IMR-90 (cell line): ENCODE results near the gene NIPBL. TPM values are rescaled to one million over a fixed set of nuclear protein-coding genes. Genes with fewer than 3 reads are reported as not detected.
A peak's percentile ranks its signal among the peaks of the same experiment; 100 is the strongest.

Source experiments
- ATAC-seq: fragments of 200-7000 bp; cut with Tn5 transposase; 2 replicates; pipeline ENCODE4 v1.9.1; 2020; ENCODE audit warnings: low read depth, mild to moderate bottlenecking, moderate library complexity
- BruUV-seq: library from RNA; stranded (reverse); fragments of 400-500 nt; replicated peaks from 2 replicates; lab custom pipeline; 2021; lab: Mats Ljungman, UMichigan
- CTCF ChIA-PET: fragments of 300-600 bp; formaldehyde crosslinking; extraction: SDS; loops from one replicate; lab custom pipeline; 2021; ENCODE audit warnings: antibody characterized with exemption; lab: Yijun Ruan, JAX
- POLR2A ChIA-PET: fragments of 300-600 bp; sonication (Branson Sonifier 250); formaldehyde crosslinking; loops from one replicate; lab custom pipeline; 2022; ENCODE audit warnings: antibody characterized with exemption; ENCODE audit not compliant: unreplicated experiment; lab: Charles Lee
- DNase-seq: peaks from one replicate; pipeline ENCODE4 v3.0.0; 2013
- H2AFZ ChIP-seq: replicated peaks from 2 replicates; pipeline ENCODE3; 2013; ENCODE audit warnings: low read length, mild to moderate bottlenecking; ENCODE audit not compliant: poor library complexity
- H2AK5ac ChIP-seq: 2 replicates; pipeline ENCODE4 v1.6.1; 2013; ENCODE audit warnings: low read depth, low read length, inconsistent platforms
- H2AK9ac ChIP-seq: replicated peaks from 2 replicates; pipeline ENCODE3; 2013; ENCODE audit warnings: mild to moderate bottlenecking, low read depth, low read length, moderate library complexity; ENCODE audit not compliant: poor library complexity
- H2BK120ac ChIP-seq: 2 replicates; pipeline ENCODE4 v1.6.1; 2013; ENCODE audit warnings: low read depth, low read length, inconsistent platforms
- H2BK15ac ChIP-seq: 3 replicates; pipeline ENCODE4 v1.6.1; 2013; ENCODE audit warnings: low read depth, low read length, inconsistent platforms
- H2BK20ac ChIP-seq: 2 replicates; pipeline ENCODE4 v1.6.1; 2013; ENCODE audit warnings: low read depth, mild to moderate bottlenecking, inconsistent platforms, low read length, moderate library complexity
- H2BK5ac ChIP-seq: 2 replicates; pipeline ENCODE4 v1.6.1; 2013; ENCODE audit warnings: mild to moderate bottlenecking, low read depth, low read length, inconsistent platforms; ENCODE audit not compliant: poor library complexity, severe bottlenecking
- H3K14ac ChIP-seq: replicated peaks from 2 replicates; pipeline ENCODE4 v1.6.1; 2013; ENCODE audit warnings: low read depth, low read length, inconsistent platforms
- H3K18ac ChIP-seq: 2 replicates; pipeline ENCODE4 v1.6.1; 2013; ENCODE audit warnings: low read depth, low read length, control low read depth
- H3K23ac ChIP-seq: 2 replicates; pipeline ENCODE4 v1.6.1; 2013; ENCODE audit warnings: low read depth, low read length, inconsistent platforms
- H3K27ac ChIP-seq: 2 replicates; pipeline ENCODE4 v1.5.1; 2013; ENCODE audit warnings: mild to moderate bottlenecking, control low read depth, low read length; ENCODE audit not compliant: insufficient read depth
- H3K27me3 ChIP-seq: 2 replicates; pipeline ENCODE4 v1.6.1; 2013; ENCODE audit warnings: low read length; ENCODE audit not compliant: control insufficient read depth, insufficient read depth
- H3K36me3 ChIP-seq: 2 replicates; pipeline ENCODE4 v1.6.1; 2013; ENCODE audit warnings: low read length, mixed read lengths; ENCODE audit not compliant: control insufficient read depth, insufficient read depth
- H3K4ac ChIP-seq: 2 replicates; pipeline ENCODE4 v1.6.1; 2013; ENCODE audit warnings: low read depth, low read length, inconsistent platforms
- H3K4me1 ChIP-seq: 2 replicates; pipeline ENCODE4 v1.6.1; 2013; ENCODE audit warnings: low read length, mixed read lengths; ENCODE audit not compliant: control insufficient read depth, insufficient read depth
- H3K4me2 ChIP-seq: 2 replicates; pipeline ENCODE4 v1.6.1; 2013; ENCODE audit warnings: low read depth, mild to moderate bottlenecking, control low read depth, low read length, moderate library complexity
- H3K4me3 ChIP-seq: 2 replicates; pipeline ENCODE4 v1.5.1; 2013; ENCODE audit warnings: low read depth, mild to moderate bottlenecking, control low read depth, low read length, moderate library complexity; ENCODE audit not compliant: insufficient read depth
- H3K56ac ChIP-seq: 2 replicates; pipeline ENCODE4 v1.6.1; 2013; ENCODE audit warnings: low read length, inconsistent platforms; ENCODE audit not compliant: insufficient read depth; ENCODE audit errors: extremely low read depth
- H3K79me1 ChIP-seq, 2 experiments: 2 replicates each; pipeline ENCODE4 v1.6.1; 2013; ENCODE audit warnings: low read length in 2 of 2, inconsistent platforms in 1 of 2, low read depth in 1 of 2
- H3K9ac ChIP-seq: 2 replicates; pipeline ENCODE4 v1.6.1; 2013; ENCODE audit warnings: low read depth, low read length, control low read depth
- H3K9me1 ChIP-seq: 2 replicates; pipeline ENCODE4 v1.6.1; 2013; ENCODE audit warnings: low read length, inconsistent platforms; ENCODE audit not compliant: insufficient read depth
- H3K9me3 ChIP-seq: 2 replicates; pipeline ENCODE4 v1.6.1; 2013; ENCODE audit warnings: low read length; ENCODE audit not compliant: control insufficient read depth, insufficient read depth
- H4K20me1 ChIP-seq: 2 replicates; pipeline ENCODE4 v1.6.1; 2013; ENCODE audit warnings: low read length, inconsistent platforms; ENCODE audit not compliant: insufficient read depth
- H4K5ac ChIP-seq: 2 replicates; pipeline ENCODE4 v1.6.1; 2013; ENCODE audit warnings: mild to moderate bottlenecking, low read depth, low read length, control low read depth
- H4K8ac ChIP-seq, 2 experiments: 2 replicates each; pipeline ENCODE4 v1.6.1; 2013; ENCODE audit warnings: low read depth in 2 of 2, low read length in 2 of 2, control low read depth in 1 of 2, inconsistent platforms in 1 of 2
- H4K91ac ChIP-seq: 2 replicates; pipeline ENCODE4 v1.6.1; 2013; ENCODE audit warnings: low read depth, low read length, inconsistent platforms; ENCODE audit not compliant: insufficient read depth
- BHLHE40 ChIP-seq: fragments of 150-350 bp; IDR thresholded peaks from 2 replicates; pipeline ENCODE4 v1.6.1; 2016; ENCODE audit warnings: mild to moderate bottlenecking, low read depth, low read length
- CEBPB ChIP-seq: IDR thresholded peaks from 2 replicates; pipeline ENCODE4 v1.6.1; 2012; ENCODE audit warnings: low read depth, low read length, improper control_type of control experiment
- CHD1 ChIP-seq: IDR thresholded peaks from 2 replicates; pipeline ENCODE4 v1.6.1; 2012; ENCODE audit warnings: low read depth, low read length, improper control_type of control experiment
- ELK1 ChIP-seq: fragments of 150-350 bp; IDR thresholded peaks from 2 replicates; pipeline ENCODE4 v1.6.1; 2016; ENCODE audit warnings: low read depth, mild to moderate bottlenecking, low read length, moderate library complexity, borderline replicate concordance
- FOS ChIP-seq: fragments of 150-350 bp; IDR thresholded peaks from 2 replicates; pipeline ENCODE4 v1.6.1; 2016; ENCODE audit warnings: low read depth, low read length
- MAFK ChIP-seq: IDR thresholded peaks from 2 replicates; pipeline ENCODE4 v1.6.1; 2012; ENCODE audit warnings: low read depth, low read length, improper control_type of control experiment
- MXI1 ChIP-seq: IDR thresholded peaks from 2 replicates; pipeline ENCODE4 v1.6.1; 2012; ENCODE audit warnings: low read depth, mild to moderate bottlenecking, low read length, moderate library complexity, borderline replicate concordance
- NFE2L2 ChIP-seq: fragments of 150-350 bp; IDR thresholded peaks from 2 replicates; pipeline ENCODE4 v1.6.1; 2016; ENCODE audit warnings: low read depth, mild to moderate bottlenecking, low read length
- POLR2A ChIP-seq: IDR thresholded peaks from 2 replicates; pipeline ENCODE4 v1.6.1; 2012; ENCODE audit warnings: mild to moderate bottlenecking, low read depth, low read length
- RAD21 ChIP-seq: IDR thresholded peaks from 2 replicates; pipeline ENCODE4 v1.6.1; 2012; ENCODE audit warnings: low read length, improper control_type of control experiment
- RFX5 ChIP-seq: IDR thresholded peaks from 2 replicates; pipeline ENCODE4 v1.8.0; 2012; ENCODE audit warnings: low read depth, mild to moderate bottlenecking, low read length, moderate library complexity
- WGBS, 2 experiments: methylation state at CpG; one replicate each; pipeline versions ENCODE4 v1.1.5 to v1.1.7; 2013; ENCODE audit warnings: missing lambda C conversion rate in 2 of 2; ENCODE audit not compliant: insufficient read length in 1 of 2; ENCODE audit errors: extremely low coverage in 2 of 2; 5-methylcytosine and 5-hydroxymethylcytosine counted together
- dilution Hi-C: fragments of 300-500 bp; cut with HindIII; formaldehyde crosslinking; loops from one replicate; pipeline ENCODE4 v1.14.3; 2018; ENCODE audit warnings: low sequenced_read_pairs; ENCODE audit not compliant: unreplicated experiment
- in situ Hi-C: fragments of 300-500 bp; cut with MboI; formaldehyde crosslinking; loops from 3 replicates; pipeline ENCODE4 v1.14.3; 2019; ENCODE audit warnings: low sequenced_read_pairs, inconsistent platforms, mixed read lengths
- intact Hi-C: fragments of 100-400 bp; cut with micrococcal nuclease; formaldehyde crosslinking; loops from 2 replicates; pipeline ENCODE4 v1.10.0; 2022
- polyA plus RNA-seq, 3 experiments: library from polyadenylated mRNA; depleted of rRNA; stranded (reverse); fragments of >200 nt; gene quantifications; 2 replicates each; pipeline ENCODE4 v1.2.3, GENCODE V29; 2012; ENCODE audit warnings: low replicate concordance in 1 of 3
- total RNA-seq: library from RNA; depleted of rRNA; stranded (reverse); fragments of >200 nt; gene quantifications from 2 replicates; pipeline ENCODE4 v1.2.3, GENCODE V29; 2012
- TF ChIP-seq, protein P1 (sequence below): fragments of 150-350 bp; IDR thresholded peaks from 2 replicates; pipeline ENCODE4 v1.6.1; 2017; ENCODE audit warnings: mild to moderate bottlenecking, antibody characterized with exemption, low read length, low read depth

The NIPBL gene
- total and polyA plus RNA-seq, 2 of the 4 experiments (the other 2 are of a cell fraction), result 8.4 to 46.4 TPM

GRCh38 chr5:36878392-36879082 lies 2.0 kb downstream of the NIPBL start:
- H3K4me1 ChIP-seq, result no peaks in the 10 kb centered on the region
- dilution Hi-C loops (no loop called here), in situ Hi-C loops (no loop called here), intact Hi-C loops (loop anchor here (5.0 to 10.0 kb wide), 4 partner anchors 49 to 726 kb away; partner anchors contain the start of genes LMBRD2, NADK2 and SKP2)
- H4K20me1 ChIP-seq, result peaks cover 63% of the 10 kb centered on the region
- H2AFZ ChIP-seq, result no peak overlapping the region
- H3K4ac ChIP-seq, result no peak overlapping the region
- H3K4me2 ChIP-seq, result peak overlapping the region; percentile 98
- H3K56ac ChIP-seq, result peak overlapping the region; percentile 45
- no peak overlapping the region for H3K14ac ChIP-seq
- peak overlapping the region; percentile 83 for H3K4me3 ChIP-seq
- no peak overlapping the region for H4K8ac ChIP-seq
- H2BK120ac ChIP-seq, result no peak overlapping the region
- H2AK9ac ChIP-seq, result no peak overlapping the region
- ChIA-PET CTCF (no interaction called here), POLR2A (interaction anchor here (0.6 kb wide), 1 partner anchor 127 kb away, joined by 3 read pairs; no protein-coding TSS in a partner anchor)
- H4K5ac ChIP-seq, result no peak overlapping the region
- TSS peak; percentile 22 for BruUV-seq
- H3K27ac ChIP-seq, result peak overlapping the region; percentile 52
- DNase-seq (peak; percentile 57), ATAC-seq (no peak)
- H2BK20ac ChIP-seq, result no peak overlapping the region
- H3K9me1 ChIP-seq, result no peaks in the 10 kb centered on the region
- no peak overlapping the region for H2AK5ac ChIP-seq
- peak overlapping the region; percentile 96; the same call in 1 of the 2 replicates for H3K23ac ChIP-seq
- H3K18ac ChIP-seq, result no peak overlapping the region
- no peaks in the 10 kb centered on the region for H3K27me3 ChIP-seq
- no CpG with 5 or more reads among the region's 16 CpGs for WGBS, 2 experiments
- no peaks in the 10 kb centered on the region for H3K9me3 ChIP-seq
- no peak for TF ChIP-seq MAFK
- no peak for TF ChIP-seq MXI1
- TF ChIP-seq ELK1, result no peak
- TF ChIP-seq BHLHE40, result no peak
- TF ChIP-seq NFE2L2, result no peak
- TF ChIP-seq CHD1, result no peak
- TF ChIP-seq CEBPB, result no peak
- TF ChIP-seq RAD21, result no peak
- no peak for TF ChIP-seq FOS
- TF ChIP-seq RFX5, result no peak
- TF ChIP-seq, protein P1, sequence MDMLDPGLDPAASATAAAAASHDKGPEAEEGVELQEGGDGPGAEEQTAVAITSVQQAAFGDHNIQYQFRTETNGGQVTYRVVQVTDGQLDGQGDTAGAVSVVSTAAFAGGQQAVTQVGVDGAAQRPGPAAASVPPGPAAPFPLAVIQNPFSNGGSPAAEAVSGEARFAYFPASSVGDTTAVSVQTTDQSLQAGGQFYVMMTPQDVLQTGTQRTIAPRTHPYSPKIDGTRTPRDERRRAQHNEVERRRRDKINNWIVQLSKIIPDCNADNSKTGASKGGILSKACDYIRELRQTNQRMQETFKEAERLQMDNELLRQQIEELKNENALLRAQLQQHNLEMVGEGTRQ, result no peak
- TF ChIP-seq POLR2A, result no peak
- H2BK5ac ChIP-seq, result peak overlapping the region; percentile 8
- peaks cover 3 to 27% of the 10 kb centered on the region in 2 experiments; a peak in 3 of 4 replicates for H3K79me1 ChIP-seq
- H4K91ac ChIP-seq, result no peak overlapping the region
- no peaks in the 10 kb centered on the region for H3K36me3 ChIP-seq
- H2BK15ac ChIP-seq, result no peak overlapping the region
- H3K9ac ChIP-seq, result peak overlapping the region; percentile 91
